ENCODE data around the gene GTF3C5.

- TF ChIP-seq, protein P1, sequence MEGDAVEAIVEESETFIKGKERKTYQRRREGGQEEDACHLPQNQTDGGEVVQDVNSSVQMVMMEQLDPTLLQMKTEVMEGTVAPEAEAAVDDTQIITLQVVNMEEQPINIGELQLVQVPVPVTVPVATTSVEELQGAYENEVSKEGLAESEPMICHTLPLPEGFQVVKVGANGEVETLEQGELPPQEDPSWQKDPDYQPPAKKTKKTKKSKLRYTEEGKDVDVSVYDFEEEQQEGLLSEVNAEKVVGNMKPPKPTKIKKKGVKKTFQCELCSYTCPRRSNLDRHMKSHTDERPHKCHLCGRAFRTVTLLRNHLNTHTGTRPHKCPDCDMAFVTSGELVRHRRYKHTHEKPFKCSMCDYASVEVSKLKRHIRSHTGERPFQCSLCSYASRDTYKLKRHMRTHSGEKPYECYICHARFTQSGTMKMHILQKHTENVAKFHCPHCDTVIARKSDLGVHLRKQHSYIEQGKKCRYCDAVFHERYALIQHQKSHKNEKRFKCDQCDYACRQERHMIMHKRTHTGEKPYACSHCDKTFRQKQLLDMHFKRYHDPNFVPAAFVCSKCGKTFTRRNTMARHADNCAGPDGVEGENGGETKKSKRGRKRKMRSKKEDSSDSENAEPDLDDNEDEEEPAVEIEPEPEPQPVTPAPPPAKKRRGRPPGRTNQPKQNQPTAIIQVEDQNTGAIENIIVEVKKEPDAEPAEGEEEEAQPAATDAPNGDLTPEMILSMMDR (conservative IDR thresholded peaks at IDR 0.05) = no peak
- TF ChIP-seq EZH2 (IDR thresholded peaks at IDR 0.05; ENCODE audit: low read depth) = no peak
Observed at GRCh38 chr9:133059623-133060022, 28.8 kb downstream of the GTF3C5 start.

Data from PC-9 (cell line).